Activated CD4-positive, alpha-beta T cell treated with anti-CD3 and anti-CD28 coated beads, Interleukin-2, amount 50 U/mL, for 24 hours (primary cell): Measurements from ENCODE around the gene ISLR2.

Experiments
- DNase-seq, 2 donors: peaks; one replicate each; pipeline ENCODE4 v3.0.0-alpha.2; 2020; ENCODE audit warnings: low read depth in 1 of 2, low spot score in 1 of 2

ISLR2 gene

DNA sequence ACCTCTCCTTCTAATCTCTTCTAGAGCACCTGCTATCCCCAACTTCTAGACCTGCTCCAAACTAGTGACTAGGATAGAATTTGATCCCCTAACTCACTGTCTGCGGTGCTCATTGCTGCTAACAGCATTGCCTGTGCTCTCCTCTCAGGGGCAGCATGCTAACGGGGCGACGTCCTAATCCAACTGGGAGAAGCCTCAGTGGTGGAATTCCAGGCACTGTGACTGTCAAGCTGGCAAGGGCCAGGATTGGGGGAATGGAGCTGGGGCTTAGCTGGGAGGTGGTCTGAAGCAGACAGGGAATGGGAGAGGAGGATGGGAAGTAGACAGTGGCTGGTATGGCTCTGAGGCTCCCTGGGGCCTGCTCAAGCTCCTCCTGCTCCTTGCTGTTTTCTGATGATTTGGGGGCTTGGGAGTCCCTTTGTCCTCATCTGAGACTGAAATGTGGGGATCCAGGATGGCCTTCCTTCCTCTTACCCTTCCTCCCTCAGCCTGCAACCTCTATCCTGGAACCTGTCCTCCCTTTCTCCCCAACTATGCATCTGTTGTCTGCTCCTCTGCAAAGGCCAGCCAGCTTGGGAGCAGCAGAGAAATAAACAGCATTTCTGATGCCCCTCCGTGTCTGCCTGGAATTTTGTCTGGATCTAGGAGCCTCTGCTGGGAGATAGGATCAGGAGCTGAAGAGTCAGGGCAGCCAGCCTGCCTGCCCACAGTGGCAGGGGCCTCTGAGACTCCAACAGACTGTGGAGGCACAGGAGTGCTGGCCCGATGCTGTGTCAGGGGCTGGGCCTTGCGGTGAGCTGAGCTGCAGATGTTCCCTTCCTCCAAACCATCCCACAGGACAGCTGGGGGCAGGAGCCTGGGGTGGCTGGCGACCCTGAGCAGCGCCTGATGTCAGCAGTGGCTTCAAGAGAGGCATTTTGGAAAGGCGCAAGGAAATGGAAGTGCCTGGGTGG, 46.2 kb downstream of the ISLR2 start:
- DNase-seq = no peak

- no peak for DNase-seq
These were observed 48.1 kb downstream of the ISLR2 start for GRCh38 chr15:74178326-74179100.

DNA sequence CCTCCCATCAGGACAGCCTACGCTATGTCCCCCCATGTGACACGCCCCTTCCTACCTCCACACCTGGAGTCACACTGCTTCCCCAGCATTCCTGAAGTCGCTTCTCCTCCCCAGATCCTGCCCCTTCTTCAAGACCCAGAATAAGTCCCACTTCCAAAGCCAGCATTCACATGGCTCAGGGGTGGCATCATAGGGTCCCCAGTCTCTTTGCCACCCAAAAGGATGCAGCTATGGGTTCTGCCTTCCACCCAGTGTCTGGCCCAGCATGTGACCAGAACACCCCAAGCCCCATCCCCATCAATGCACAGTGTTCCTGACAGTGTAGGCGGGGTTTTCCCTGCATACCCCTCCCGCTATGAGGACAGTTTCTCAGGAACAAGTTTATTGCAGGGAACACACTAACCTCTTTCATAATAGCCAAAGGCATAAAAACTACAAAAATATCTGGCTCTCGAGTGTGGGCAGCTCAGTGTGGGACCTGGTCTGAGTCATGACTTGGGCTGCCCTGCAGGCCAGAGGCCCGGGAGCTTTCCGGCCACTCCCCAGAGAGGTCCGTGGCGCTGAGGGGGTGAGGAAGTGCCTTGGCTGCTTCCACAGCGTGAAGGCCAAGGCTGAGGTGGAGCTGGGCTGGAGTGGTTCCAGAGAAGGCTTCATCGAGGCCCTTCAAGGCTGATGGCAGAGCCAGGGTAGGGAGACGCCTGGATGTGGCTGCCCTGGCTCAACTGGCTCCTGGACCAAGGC, 48.9 kb downstream of the ISLR2 start:
- DNase-seq = no peak

GRCh38 chr15:74179983-74180880, 49.8 kb downstream of the ISLR2 start:
- DNase-seq = no peak

DNA sequence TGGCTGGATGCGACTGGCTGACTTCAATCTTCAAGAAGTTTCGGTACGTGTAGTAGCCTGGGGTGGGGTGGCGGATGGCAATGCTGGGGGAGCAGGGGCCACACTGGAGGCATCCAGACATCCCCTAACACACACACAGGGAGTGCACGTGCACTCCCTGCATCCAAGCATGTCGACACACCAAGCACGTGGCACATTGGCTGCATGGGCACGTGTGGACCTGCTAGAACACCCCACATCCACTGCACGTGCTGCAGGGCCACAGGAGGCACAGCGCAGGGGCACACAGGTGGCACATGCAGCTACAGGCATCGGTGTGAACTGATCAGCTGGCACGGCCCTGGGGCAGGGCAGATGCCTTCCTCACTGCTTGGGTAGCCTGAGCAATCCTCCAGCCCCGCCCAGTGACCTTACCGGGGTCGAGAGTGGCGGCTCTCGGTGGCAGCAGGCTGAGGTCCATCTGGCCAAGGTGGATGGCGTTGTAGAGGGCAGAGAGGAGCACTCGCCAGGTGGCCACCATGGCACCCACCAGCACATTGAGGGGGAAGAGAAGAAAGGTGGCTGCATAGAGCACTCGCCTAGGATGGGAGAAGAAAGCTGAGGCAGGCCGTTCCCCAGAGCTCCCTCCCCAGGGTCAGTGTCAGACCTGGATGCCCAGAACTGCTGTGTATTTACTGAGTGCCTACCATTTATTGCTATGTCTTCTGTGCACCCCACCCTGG, 50.7 kb downstream of the ISLR2 start:
- no peak for DNase-seq

GRCh38 chr15:74182131-74182530, 51.7 kb downstream of the ISLR2 start:
- DNase-seq = no peak

DNA sequence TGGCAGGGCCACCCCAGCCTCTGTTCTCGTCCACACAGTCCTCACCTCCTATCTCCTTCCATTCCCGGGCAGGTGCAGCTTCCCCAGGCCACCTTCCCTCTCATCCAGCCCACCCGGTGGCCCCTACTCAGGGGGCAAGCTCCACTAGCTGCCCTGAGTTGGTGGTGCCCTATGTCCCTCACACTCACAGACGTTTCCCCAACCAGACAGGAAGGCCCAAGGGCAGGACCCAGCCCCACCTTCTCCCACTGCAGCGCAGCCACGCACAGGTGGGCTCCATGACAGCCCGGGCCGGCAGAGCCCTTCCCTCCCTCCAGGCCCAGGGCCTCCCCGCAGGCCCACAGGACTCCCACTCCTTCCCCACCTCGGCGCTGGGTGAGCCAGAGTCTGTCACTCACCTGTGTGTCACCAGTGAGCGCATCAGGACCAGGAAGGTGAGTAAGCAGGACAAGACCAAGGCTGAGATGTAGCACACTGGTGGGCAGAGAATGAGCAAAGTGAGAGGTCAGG, 54.3 kb downstream of the ISLR2 start:
- no peak for DNase-seq

DNA sequence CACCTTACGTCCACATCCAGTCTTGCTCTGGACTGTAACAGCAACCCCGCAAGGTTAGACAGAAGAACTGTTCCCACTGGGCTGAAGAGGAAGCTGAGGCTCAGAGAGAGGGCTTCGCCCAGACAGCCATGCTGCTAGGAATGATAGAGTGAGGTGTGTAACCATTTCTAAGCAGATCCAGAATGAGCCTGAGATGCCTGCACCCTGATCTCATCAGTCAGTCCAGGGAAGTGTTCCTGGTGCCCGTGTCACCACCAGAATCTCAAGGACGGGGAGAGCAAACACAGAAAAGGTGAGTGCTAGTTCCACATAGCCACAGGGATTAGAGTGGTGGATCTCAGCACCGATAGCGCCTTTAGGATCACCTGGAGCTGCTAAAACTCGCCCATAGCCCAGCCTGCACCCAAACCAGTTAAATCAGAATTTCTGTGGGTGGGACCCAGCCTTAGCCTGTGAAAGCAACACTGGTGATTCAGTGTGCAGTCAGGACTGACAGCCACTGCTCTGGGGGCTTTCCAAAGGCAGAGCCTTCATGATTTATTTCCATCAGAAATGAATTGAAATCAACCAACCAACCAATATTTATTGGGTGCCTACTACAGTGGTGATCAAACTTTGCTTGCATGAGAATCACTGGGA, 55.4 kb downstream of the ISLR2 start:
- DNase-seq = no peak
